ENCODE results near the gene ASXL1.

GRCh38 chr20:32385541-32385940 is 27.4 kb downstream of the ASXL1 start:
- TF ChIP-seq CTCF (IDR thresholded peaks at IDR 0.05) (no peak), POLR2A (IDR thresholded peaks at IDR 0.05) (no peak)
